Glutamatergic neuron (in vitro differentiated cells): ENCODE measurements around the gene TEX264. TPM values are rescaled to one million over a fixed set of nuclear protein-coding genes. Genes with fewer than 3 reads are reported as not detected.

Experiments used
- DNase-seq: peaks from one replicate; pipeline ENCODE4 v3.0.0; 2022
- H3K27ac Mint-ChIP-seq: one replicate; pipeline ENCODE4 v1.8.0; 2020; ENCODE audit warnings: mild to moderate bottlenecking, mixed read lengths, inconsistent platforms; ENCODE audit not compliant: unreplicated experiment
- H3K27me3 Mint-ChIP-seq: one replicate; pipeline ENCODE4 v1.8.0; 2020; ENCODE audit warnings: mild to moderate bottlenecking, moderate library complexity, mixed read lengths, inconsistent platforms; ENCODE audit not compliant: unreplicated experiment
- H3K36me3 Mint-ChIP-seq: one replicate; pipeline ENCODE4 v1.8.0; 2020; ENCODE audit warnings: mild to moderate bottlenecking, mixed read lengths, inconsistent platforms; ENCODE audit not compliant: unreplicated experiment
- H3K4me1 Mint-ChIP-seq: one replicate; pipeline ENCODE4 v1.8.0; 2020; ENCODE audit warnings: mild to moderate bottlenecking, low read depth, mixed read lengths, inconsistent platforms; ENCODE audit not compliant: unreplicated experiment
- H3K4me3 Mint-ChIP-seq: one replicate; pipeline ENCODE4 v1.8.0; 2020; ENCODE audit warnings: mild to moderate bottlenecking, mixed read lengths, inconsistent platforms; ENCODE audit not compliant: unreplicated experiment
- H3K9me3 Mint-ChIP-seq: one replicate; pipeline ENCODE4 v1.8.0; 2020; ENCODE audit warnings: mild to moderate bottlenecking, moderate library complexity, mixed read lengths, inconsistent platforms; ENCODE audit not compliant: unreplicated experiment
- CTCF ChIP-seq: fragments of 200-600 bp; sonication (generic); IDR thresholded peaks from one replicate; pipeline ENCODE4 v1.5.0; 2021; ENCODE audit not compliant: partially characterized antibody, unreplicated experiment
- total RNA-seq: library from RNA; stranded (reverse); fragmentation: NEBNext Ultra II Directional; extraction: Animal tissue kit (Norgen Biotek cat#: 25700); gene quantifications from one replicate; pipeline ENCODE4 v1.2.1, GENCODE V29; 2021; ENCODE audit not compliant: unreplicated experiment

TEX264 gene
- total RNA-seq, 1 donor from 2014 or later: 13.2 TPM

- peaks cover 5% of the 10 kb centered on the region for H3K9me3 Mint-ChIP-seq
- TF ChIP-seq CTCF: no peak
- no peaks in the 10 kb centered on the region for H3K36me3 Mint-ChIP-seq
- peaks cover 14% of the 10 kb centered on the region for H3K4me1 Mint-ChIP-seq
- H3K4me3 Mint-ChIP-seq: no peak overlapping the region
- no peak overlapping the region for H3K27ac Mint-ChIP-seq
- DNase-seq: no peak
- peaks cover 8% of the 10 kb centered on the region for H3K27me3 Mint-ChIP-seq
Observed at GRCh38 chr3:51679318-51679717, 8.3 kb downstream of the TEX264 start.

GRCh38 chr3:51679777-51680176, 8.7 kb downstream of the TEX264 start:
- DNase-seq: no peak
- peaks cover 7% of the 10 kb centered on the region for H3K27me3 Mint-ChIP-seq
- no peak overlapping the region for H3K4me3 Mint-ChIP-seq
- H3K4me1 Mint-ChIP-seq: peaks cover 14% of the 10 kb centered on the region
- no peak overlapping the region for H3K27ac Mint-ChIP-seq
- no peaks in the 10 kb centered on the region for H3K36me3 Mint-ChIP-seq
- TF ChIP-seq CTCF: no peak
- peaks cover 3% of the 10 kb centered on the region for H3K9me3 Mint-ChIP-seq

- Mint-ChIP-seq H3K4me1 (peaks cover 14% of the 10 kb centered on the region), H3K4me3 (no peak overlapping the region), H3K27ac (no peak overlapping the region), H3K9me3 (peaks cover 2% of the 10 kb centered on the region), H3K36me3 (no peaks in the 10 kb centered on the region), H3K27me3 (peaks cover 4% of the 10 kb centered on the region)
- DNase-seq: no peak
- TF ChIP-seq CTCF: no peak
Observed at GRCh38 chr3:51680196-51680595, 9.1 kb downstream of the TEX264 start.

GRCh38 chr3:51680663-51681230, 9.7 kb downstream of the TEX264 start:
- no peak for DNase-seq
- Mint-ChIP-seq H3K4me1 (peaks cover 20% of the 10 kb centered on the region), H3K27ac (no peak overlapping the region), H3K36me3 (no peaks in the 10 kb centered on the region), H3K9me3 (peaks cover 7% of the 10 kb centered on the region), H3K4me3 (no peak overlapping the region), H3K27me3 (peaks cover 3% of the 10 kb centered on the region)
- TF ChIP-seq CTCF: no peak

GRCh38 chr3:51681453-51681852, 10.4 kb downstream of the TEX264 start:
- no peak for DNase-seq
- Mint-ChIP-seq H3K4me3 (no peak overlapping the region), H3K9me3 (peaks cover 14% of the 10 kb centered on the region), H3K27me3 (peaks cover 2% of the 10 kb centered on the region), H3K36me3 (no peaks in the 10 kb centered on the region), H3K4me1 (peaks cover 27% of the 10 kb centered on the region), H3K27ac (no peak overlapping the region)
- no peak for TF ChIP-seq CTCF
